GM19193 (cell line): ENCODE measurements around the gene ATG10.

Experiments
- POLR2A ChIP-seq: IDR thresholded peaks from 4 replicates; pipeline ENCODE4 v1.6.1; 2011; ENCODE audit not compliant: insufficient read depth, insufficient read length; ENCODE audit errors: extremely low read depth

ATG10 gene

GRCh38 chr5:81971712-81972491, at the start of gene ATG10:
Gene ATG10, plus strand, starts transcription at chr5:81972023. Its CDS starts 15,548 bp downstream, at chr5:81987571.
- peak; percentile 90 for TF ChIP-seq POLR2A

GRCh38 chr5:81922854-81923279, 49.0 kb upstream of the ATG10 start:
- no peak for TF ChIP-seq POLR2A

- no peak for TF ChIP-seq POLR2A
Observed at GRCh38 chr5:81924442-81924841, 47.4 kb upstream of the ATG10 start.

- no peak for TF ChIP-seq POLR2A
Observed at GRCh38 chr5:81925009-81925408, 46.8 kb upstream of the ATG10 start.

- no peak for TF ChIP-seq POLR2A
Observed at GRCh38 chr5:81925981-81926380, 45.8 kb upstream of the ATG10 start.

- no peak for TF ChIP-seq POLR2A
Observed at GRCh38 chr5:81936066-81936465, 35.8 kb upstream of the ATG10 start.

- no peak for TF ChIP-seq POLR2A
Observed at GRCh38 chr5:81936750-81937149, 35.1 kb upstream of the ATG10 start.

- TF ChIP-seq POLR2A = no peak
Observed at GRCh38 chr5:81942746-81943145, 29.1 kb upstream of the ATG10 start.

- TF ChIP-seq POLR2A = no peak
Observed at GRCh38 chr5:81948349-81948748, 23.5 kb upstream of the ATG10 start.

- TF ChIP-seq POLR2A = no peak
Observed at GRCh38 chr5:81949462-81949861, 22.4 kb upstream of the ATG10 start.

- TF ChIP-seq POLR2A = no peak
Observed at GRCh38 chr5:81950996-81951395, 20.8 kb upstream of the ATG10 start.

GRCh38 chr5:81961651-81962440, 10.0 kb upstream of the ATG10 start:
- no peak for TF ChIP-seq POLR2A

- no peak for TF ChIP-seq POLR2A
Observed at GRCh38 chr5:81963544-81963943, 8.3 kb upstream of the ATG10 start.

GRCh38 chr5:81965524-81965923, 6.3 kb upstream of the ATG10 start:
- TF ChIP-seq POLR2A = no peak

GRCh38 chr5:81969226-81969625, 2.6 kb upstream of the ATG10 start:
- no peak for TF ChIP-seq POLR2A

GRCh38 chr5:81969912-81970311, 1.9 kb upstream of the ATG10 start:
- no peak for TF ChIP-seq POLR2A
